WTC11 (cell line): ENCODE data around the gene IFIT3. TPM values are rescaled to one million over a fixed set of nuclear protein-coding genes. Genes with fewer than 3 reads are reported as not detected.

Experiments used
- ATAC-seq: fragments of 200-7000 bp; cut with Tn5 transposase; 2 replicates; pipeline ENCODE4 v1.10.0; 2021; ENCODE audit warnings: mild to moderate bottlenecking, moderate library complexity
- CTCF ChIA-PET: fragments of 300-600 bp; sonication (Branson Sonifier 250); formaldehyde crosslinking; loops from one replicate; lab custom pipeline; 2021; ENCODE audit warnings: antibody characterized with exemption; lab: Charles Lee
- POLR2A ChIA-PET: fragments of 350-600 bp; sonication (Branson Sonifier 250); formaldehyde crosslinking; loops from one replicate; lab custom pipeline; 2021; ENCODE audit warnings: antibody characterized with exemption; lab: Charles Lee
- DNase-seq: peaks from one replicate; pipeline ENCODE4 v3.0.0; 2021; ENCODE audit warnings: low spot score
- H3K27ac Mint-ChIP-seq: 2 replicates; pipeline ENCODE4 v1.8.0; 2021; ENCODE audit warnings: mixed read lengths
- H3K27me3 Mint-ChIP-seq: 2 replicates; pipeline ENCODE4 v1.8.0; 2021; ENCODE audit warnings: low read depth, mild to moderate bottlenecking, moderate library complexity, mixed read lengths
- H3K36me3 Mint-ChIP-seq: 2 replicates; pipeline ENCODE4 v1.8.0; 2021; ENCODE audit warnings: mixed read lengths
- H3K4me1 Mint-ChIP-seq: 2 replicates; pipeline ENCODE4 v1.8.0; 2022; ENCODE audit warnings: mixed read lengths
- H3K4me3 Mint-ChIP-seq: 2 replicates; pipeline ENCODE4 v1.8.0; 2021; ENCODE audit warnings: mild to moderate bottlenecking, moderate library complexity, mixed read lengths
- H3K9me3 Mint-ChIP-seq: 2 replicates; pipeline ENCODE4 v1.8.0; 2021; ENCODE audit warnings: mixed read lengths
- CBFB ChIP-seq: sonication (generic); formaldehyde crosslinking; IDR thresholded peaks from 2 replicates; pipeline ENCODE4 v1.8.1; 2022; ENCODE audit warnings: mild to moderate bottlenecking, low read depth, missing genetic modification reagents
- CREB1 ChIP-seq: sonication (generic); formaldehyde crosslinking; IDR thresholded peaks from 2 replicates; pipeline ENCODE4 v1.8.0; 2023; ENCODE audit warnings: mild to moderate bottlenecking, missing genetic modification reagents
- MYBL2 ChIP-seq: sonication (generic); formaldehyde crosslinking; IDR thresholded peaks from 2 replicates; pipeline ENCODE4 v1.8.1; 2023; ENCODE audit warnings: mild to moderate bottlenecking, moderate library complexity, missing genetic modification reagents
- OVOL2 ChIP-seq: fragments of 250-450 bp; sonication (Bioruptor Pico); IDR thresholded peaks from 2 replicates; pipeline ENCODE4 v1.9.0; 2021; ENCODE audit warnings: mild to moderate bottlenecking, borderline replicate concordance
- SP1 ChIP-seq: sonication (generic); formaldehyde crosslinking; conservative IDR thresholded peaks from 2 replicates; pipeline ENCODE4 v1.8.1; 2022; ENCODE audit warnings: missing genetic modification reagents
- TCF7 ChIP-seq: sonication (generic); formaldehyde crosslinking; IDR thresholded peaks from 2 replicates; pipeline ENCODE4 v1.8.0; 2022; ENCODE audit warnings: mild to moderate bottlenecking, low read depth, missing genetic modification reagents, moderate library complexity
- ZNF121 ChIP-seq: sonication (generic); formaldehyde crosslinking; IDR thresholded peaks from 2 replicates; pipeline ENCODE4 v1.8.0; 2023; ENCODE audit warnings: missing genetic modification reagents
- ZNF425 ChIP-seq: fragments of 250-450 bp; sonication (Bioruptor Pico); conservative IDR thresholded peaks from 2 replicates; pipeline ENCODE4 v1.9.0; 2021; ENCODE audit warnings: mild to moderate bottlenecking
- total RNA-seq: library from RNA; stranded (reverse); gene quantifications from 3 replicates; pipeline ENCODE4 v1.2.3, GENCODE V29; 2021
- TF ChIP-seq, protein P1 (sequence below): sonication (generic); formaldehyde crosslinking; IDR thresholded peaks from 2 replicates; pipeline ENCODE4 v1.8.1; 2022; ENCODE audit warnings: mild to moderate bottlenecking, missing genetic modification reagents, moderate library complexity, borderline replicate concordance
- TF ChIP-seq, protein P2 (sequence below): sonication (generic); formaldehyde crosslinking; IDR thresholded peaks from 2 replicates; pipeline ENCODE4 v1.8.1; 2023; ENCODE audit warnings: mild to moderate bottlenecking, missing genetic modification reagents
- TF ChIP-seq, protein P3 (sequence below): fragments of 250-450 bp; sonication (Bioruptor Pico); IDR thresholded peaks from 2 replicates; pipeline ENCODE4 v1.9.0; 2021; ENCODE audit warnings: mild to moderate bottlenecking
- TF ChIP-seq, protein P4 (sequence below): sonication (generic); formaldehyde crosslinking; IDR thresholded peaks from 2 replicates; pipeline ENCODE4 v1.8.0; 2023; ENCODE audit warnings: missing genetic modification reagents, mild to moderate bottlenecking, borderline replicate concordance

IFIT3 gene
- total RNA-seq, 1 experiment from 2014 or later: 0.42 TPM

GRCh38 chr10:89374713-89375141 is 46.9 kb downstream of the IFIT3 start (continued):
- TF ChIP-seq ZNF425 (CRISPR knock-in tag): no peak
- TF ChIP-seq, protein P1, sequence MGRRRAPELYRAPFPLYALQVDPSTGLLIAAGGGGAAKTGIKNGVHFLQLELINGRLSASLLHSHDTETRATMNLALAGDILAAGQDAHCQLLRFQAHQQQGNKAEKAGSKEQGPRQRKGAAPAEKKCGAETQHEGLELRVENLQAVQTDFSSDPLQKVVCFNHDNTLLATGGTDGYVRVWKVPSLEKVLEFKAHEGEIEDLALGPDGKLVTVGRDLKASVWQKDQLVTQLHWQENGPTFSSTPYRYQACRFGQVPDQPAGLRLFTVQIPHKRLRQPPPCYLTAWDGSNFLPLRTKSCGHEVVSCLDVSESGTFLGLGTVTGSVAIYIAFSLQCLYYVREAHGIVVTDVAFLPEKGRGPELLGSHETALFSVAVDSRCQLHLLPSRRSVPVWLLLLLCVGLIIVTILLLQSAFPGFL: no peak
- TF ChIP-seq, protein P2, sequence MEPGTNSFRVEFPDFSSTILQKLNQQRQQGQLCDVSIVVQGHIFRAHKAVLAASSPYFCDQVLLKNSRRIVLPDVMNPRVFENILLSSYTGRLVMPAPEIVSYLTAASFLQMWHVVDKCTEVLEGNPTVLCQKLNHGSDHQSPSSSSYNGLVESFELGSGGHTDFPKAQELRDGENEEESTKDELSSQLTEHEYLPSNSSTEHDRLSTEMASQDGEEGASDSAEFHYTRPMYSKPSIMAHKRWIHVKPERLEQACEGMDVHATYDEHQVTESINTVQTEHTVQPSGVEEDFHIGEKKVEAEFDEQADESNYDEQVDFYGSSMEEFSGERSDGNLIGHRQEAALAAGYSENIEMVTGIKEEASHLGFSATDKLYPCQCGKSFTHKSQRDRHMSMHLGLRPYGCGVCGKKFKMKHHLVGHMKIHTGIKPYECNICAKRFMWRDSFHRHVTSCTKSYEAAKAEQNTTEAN (CRISPR knock-in tag): no peak
- TF ChIP-seq ZNF121: no peak
- no peak for TF ChIP-seq SP1 (CRISPR knock-in tag)

GRCh38 chr10:89377705-89378637 is 50.2 kb downstream of the IFIT3 start, which contains the start of gene IFIT1B:
Gene IFIT1B (plus strand): TSS chr10:89378056. CDS start chr10:89378136, 80 bp downstream.
- ChIA-PET CTCF (interaction anchor here (0.8 to 2.4 kb wide), 2 partner anchors 9 to 159 kb away, joined by 3 to 19 read pairs; no protein-coding TSS in a partner anchor), POLR2A (interaction anchor here (0.7 kb wide), 1 partner anchor 80 kb away, joined by 3 read pairs; no protein-coding TSS in a partner anchor)

More at GRCh38 chr10:89377705-89378637, 50.2 kb downstream of the IFIT3 start, which contains the start of gene IFIT1B:
- Mint-ChIP-seq H3K27me3 (no peaks in the 10 kb centered on the region), H3K36me3 (no peaks in the 10 kb centered on the region), H3K4me3 (no peak within 1 kb of the TSS), H3K9me3 (no peaks in the 10 kb centered on the region)
- no peak for DNase-seq
- ATAC-seq: peak; percentile 99
- TF ChIP-seq OVOL2 (CRISPR knock-in tag): no peak
- TF ChIP-seq TCF7: no peak
- no peak for TF ChIP-seq MYBL2 (CRISPR knock-in tag)
- TF ChIP-seq, protein P3, sequence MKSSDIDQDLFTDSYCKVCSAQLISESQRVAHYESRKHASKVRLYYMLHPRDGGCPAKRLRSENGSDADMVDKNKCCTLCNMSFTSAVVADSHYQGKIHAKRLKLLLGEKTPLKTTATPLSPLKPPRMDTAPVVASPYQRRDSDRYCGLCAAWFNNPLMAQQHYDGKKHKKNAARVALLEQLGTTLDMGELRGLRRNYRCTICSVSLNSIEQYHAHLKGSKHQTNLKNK: no peak
- TF ChIP-seq CBFB (CRISPR knock-in tag): no peak
- no peak for TF ChIP-seq CREB1
- TF ChIP-seq ZNF121: no peak
- TF ChIP-seq, protein P4, sequence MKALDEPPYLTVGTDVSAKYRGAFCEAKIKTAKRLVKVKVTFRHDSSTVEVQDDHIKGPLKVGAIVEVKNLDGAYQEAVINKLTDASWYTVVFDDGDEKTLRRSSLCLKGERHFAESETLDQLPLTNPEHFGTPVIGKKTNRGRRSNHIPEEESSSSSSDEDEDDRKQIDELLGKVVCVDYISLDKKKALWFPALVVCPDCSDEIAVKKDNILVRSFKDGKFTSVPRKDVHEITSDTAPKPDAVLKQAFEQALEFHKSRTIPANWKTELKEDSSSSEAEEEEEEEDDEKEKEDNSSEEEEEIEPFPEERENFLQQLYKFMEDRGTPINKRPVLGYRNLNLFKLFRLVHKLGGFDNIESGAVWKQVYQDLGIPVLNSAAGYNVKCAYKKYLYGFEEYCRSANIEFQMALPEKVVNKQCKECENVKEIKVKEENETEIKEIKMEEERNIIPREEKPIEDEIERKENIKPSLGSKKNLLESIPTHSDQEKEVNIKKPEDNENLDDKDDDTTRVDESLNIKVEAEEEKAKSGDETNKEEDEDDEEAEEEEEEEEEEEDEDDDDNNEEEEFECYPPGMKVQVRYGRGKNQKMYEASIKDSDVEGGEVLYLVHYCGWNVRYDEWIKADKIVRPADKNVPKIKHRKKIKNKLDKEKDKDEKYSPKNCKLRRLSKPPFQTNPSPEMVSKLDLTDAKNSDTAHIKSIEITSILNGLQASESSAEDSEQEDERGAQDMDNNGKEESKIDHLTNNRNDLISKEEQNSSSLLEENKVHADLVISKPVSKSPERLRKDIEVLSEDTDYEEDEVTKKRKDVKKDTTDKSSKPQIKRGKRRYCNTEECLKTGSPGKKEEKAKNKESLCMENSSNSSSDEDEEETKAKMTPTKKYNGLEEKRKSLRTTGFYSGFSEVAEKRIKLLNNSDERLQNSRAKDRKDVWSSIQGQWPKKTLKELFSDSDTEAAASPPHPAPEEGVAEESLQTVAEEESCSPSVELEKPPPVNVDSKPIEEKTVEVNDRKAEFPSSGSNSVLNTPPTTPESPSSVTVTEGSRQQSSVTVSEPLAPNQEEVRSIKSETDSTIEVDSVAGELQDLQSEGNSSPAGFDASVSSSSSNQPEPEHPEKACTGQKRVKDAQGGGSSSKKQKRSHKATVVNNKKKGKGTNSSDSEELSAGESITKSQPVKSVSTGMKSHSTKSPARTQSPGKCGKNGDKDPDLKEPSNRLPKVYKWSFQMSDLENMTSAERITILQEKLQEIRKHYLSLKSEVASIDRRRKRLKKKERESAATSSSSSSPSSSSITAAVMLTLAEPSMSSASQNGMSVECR: no peak
- TF ChIP-seq, all 79 proteins: peak for 0
- H3K27ac Mint-ChIP-seq: no peak within 1 kb of the TSS
- peaks cover 16% of the 10 kb centered on the region for H3K4me1 Mint-ChIP-seq
